IPS-18a (cell line): ENCODE measurements around the gene KCND3.

Experiments used
- H3K27ac ChIP-seq: one replicate; pipeline ENCODE4 v1.5.1; 2013; ENCODE audit warnings: low read length
- H3K27me3 ChIP-seq: one replicate; pipeline ENCODE4 v1.6.1; 2013; ENCODE audit warnings: mild to moderate bottlenecking, low read length; ENCODE audit not compliant: control insufficient read depth, insufficient read depth
- H3K36me3 ChIP-seq: one replicate; pipeline ENCODE4 v1.6.1; 2013; ENCODE audit warnings: low read depth, low read length; ENCODE audit not compliant: control insufficient read depth
- H3K4me1 ChIP-seq: one replicate; pipeline ENCODE4 v1.6.1; 2013; ENCODE audit warnings: low read depth, low read length; ENCODE audit not compliant: control insufficient read depth
- H3K4me3 ChIP-seq: one replicate; pipeline ENCODE4 v1.5.1; 2013; ENCODE audit warnings: low read length
- H3K9ac ChIP-seq: one replicate; pipeline ENCODE4 v1.6.1; 2013; ENCODE audit warnings: mild to moderate bottlenecking, low read length, moderate library complexity
- H3K9me3 ChIP-seq: one replicate; pipeline ENCODE4 v1.6.1; 2013; ENCODE audit warnings: low read depth, low read length; ENCODE audit not compliant: control insufficient read depth

KCND3 gene

DNA sequence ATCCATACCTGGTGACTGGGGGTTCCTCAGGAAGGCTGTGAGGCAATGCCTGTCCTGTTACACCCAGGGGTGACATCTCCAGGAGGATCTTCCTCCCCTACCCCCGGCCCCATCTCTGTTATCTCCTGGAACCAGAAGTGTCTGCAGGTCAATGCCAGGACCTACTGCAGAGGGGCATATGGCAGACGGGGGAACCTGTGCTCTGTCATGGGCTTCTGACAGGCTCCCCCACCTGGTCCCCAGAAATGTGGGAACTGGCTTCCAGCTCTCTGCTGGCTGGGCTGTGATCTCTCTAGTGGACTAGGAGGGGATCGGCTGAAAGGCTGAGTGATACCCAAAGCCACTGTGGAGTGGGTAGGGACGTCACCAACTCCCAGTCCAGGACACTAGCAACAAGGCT, 21.0 kb downstream of the KCND3 start:
- Histone ChIP-seq H3K4me3 (no peak overlapping the region), H3K9ac (no peak overlapping the region), H3K27me3 (no peaks in the 10 kb centered on the region), H3K36me3 (no peaks in the 10 kb centered on the region), H3K9me3 (no peaks in the 10 kb centered on the region), H3K27ac (no peak overlapping the region), H3K4me1 (peaks cover 10% of the 10 kb centered on the region)

DNA sequence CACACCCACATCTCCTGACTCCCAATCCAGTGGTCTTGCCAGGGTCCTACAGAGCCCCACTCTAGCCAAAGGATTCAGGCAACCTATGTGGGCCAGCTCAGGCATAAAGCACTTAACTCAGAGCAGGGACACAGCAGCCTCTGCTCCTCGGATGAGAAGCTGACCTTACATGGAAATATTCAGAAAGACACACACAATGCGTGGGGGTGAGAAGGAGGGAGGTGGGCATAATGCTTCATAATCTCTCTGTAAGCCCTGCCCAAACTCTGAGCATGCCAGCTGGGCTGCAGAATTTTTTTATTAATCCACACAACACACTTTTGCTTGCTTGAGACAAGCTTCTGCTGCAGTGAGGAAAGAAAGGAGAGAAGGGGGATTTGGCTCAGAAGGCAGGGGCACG, 21.6 kb downstream of the KCND3 start:
- H3K4me3 ChIP-seq: no peak overlapping the region
- H3K9me3 ChIP-seq: no peaks in the 10 kb centered on the region
- no peaks in the 10 kb centered on the region for H3K36me3 ChIP-seq
- H3K27ac ChIP-seq: no peak overlapping the region
- H3K4me1 ChIP-seq: peaks cover 10% of the 10 kb centered on the region
- no peaks in the 10 kb centered on the region for H3K27me3 ChIP-seq
- no peak overlapping the region for H3K9ac ChIP-seq

DNA sequence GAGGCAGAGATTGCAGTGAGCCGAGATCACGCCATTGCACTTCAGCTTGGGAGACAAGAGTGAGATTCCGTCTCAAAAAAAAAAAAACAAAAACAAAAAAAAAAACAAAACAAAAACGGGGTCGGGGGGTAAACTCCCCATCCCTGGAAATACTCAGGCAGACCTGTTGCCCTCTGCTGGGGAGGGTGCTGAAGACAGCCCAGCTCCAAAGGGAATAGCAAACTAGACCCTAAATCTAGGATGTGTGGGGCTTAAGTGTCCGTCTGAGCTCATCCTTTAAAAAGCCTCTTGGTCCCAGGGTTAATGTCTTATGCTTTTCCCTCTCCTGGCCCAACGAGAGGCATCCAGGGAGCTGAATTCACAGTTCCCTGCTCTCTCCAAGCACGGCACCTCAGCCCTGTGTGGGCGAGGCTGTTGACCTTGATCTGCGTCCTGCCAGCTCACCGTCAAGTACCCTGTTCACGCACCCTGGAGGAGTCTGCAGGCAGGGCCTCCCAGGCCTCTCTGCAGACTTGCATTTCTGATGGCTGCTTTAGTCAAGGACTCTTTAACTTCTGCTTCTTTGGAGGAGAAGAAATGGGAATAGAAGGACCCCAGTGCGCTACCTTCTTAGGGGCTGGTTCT, 22.3 kb downstream of the KCND3 start:
- Histone ChIP-seq H3K27ac (no peak overlapping the region), H3K27me3 (no peaks in the 10 kb centered on the region), H3K4me1 (peaks cover 10% of the 10 kb centered on the region), H3K9ac (no peak overlapping the region), H3K9me3 (no peaks in the 10 kb centered on the region), H3K4me3 (no peak overlapping the region), H3K36me3 (no peaks in the 10 kb centered on the region)

DNA sequence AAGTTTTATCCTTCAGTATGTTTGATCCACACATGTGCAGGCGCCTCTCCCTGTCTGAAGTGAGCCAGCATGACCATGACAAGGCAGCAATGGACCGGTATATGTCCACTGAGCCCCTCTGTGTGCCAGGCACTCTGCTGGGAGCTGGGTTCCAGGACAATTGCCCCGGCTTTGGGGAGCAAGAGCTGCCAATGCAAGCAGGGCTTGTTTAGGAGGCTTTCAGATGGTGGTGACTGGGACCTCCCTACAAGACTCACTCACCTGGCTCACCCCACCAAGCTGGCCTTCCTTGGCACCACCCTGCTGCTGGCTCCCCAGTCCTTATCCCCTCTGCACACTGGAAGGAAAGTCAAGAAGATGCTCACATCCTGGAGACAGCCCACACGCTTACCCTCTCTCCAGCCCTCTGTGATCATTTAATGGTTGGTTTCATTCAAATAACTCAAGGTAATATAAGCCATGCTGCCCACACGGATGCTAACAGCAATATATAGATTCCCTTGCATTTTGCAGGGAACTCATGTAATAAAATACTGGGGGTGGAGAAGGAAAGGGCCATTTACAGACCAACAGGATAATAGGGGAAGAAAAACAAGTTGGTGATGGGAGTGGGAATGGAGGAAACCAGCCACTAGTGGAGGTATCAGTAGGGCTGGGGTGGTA, 23.6 kb downstream of the KCND3 start:
- Histone ChIP-seq H3K27ac (no peak overlapping the region), H3K4me3 (no peak overlapping the region), H3K9ac (no peak overlapping the region), H3K36me3 (no peaks in the 10 kb centered on the region), H3K4me1 (peaks cover 10% of the 10 kb centered on the region), H3K9me3 (no peaks in the 10 kb centered on the region), H3K27me3 (no peaks in the 10 kb centered on the region)

DNA sequence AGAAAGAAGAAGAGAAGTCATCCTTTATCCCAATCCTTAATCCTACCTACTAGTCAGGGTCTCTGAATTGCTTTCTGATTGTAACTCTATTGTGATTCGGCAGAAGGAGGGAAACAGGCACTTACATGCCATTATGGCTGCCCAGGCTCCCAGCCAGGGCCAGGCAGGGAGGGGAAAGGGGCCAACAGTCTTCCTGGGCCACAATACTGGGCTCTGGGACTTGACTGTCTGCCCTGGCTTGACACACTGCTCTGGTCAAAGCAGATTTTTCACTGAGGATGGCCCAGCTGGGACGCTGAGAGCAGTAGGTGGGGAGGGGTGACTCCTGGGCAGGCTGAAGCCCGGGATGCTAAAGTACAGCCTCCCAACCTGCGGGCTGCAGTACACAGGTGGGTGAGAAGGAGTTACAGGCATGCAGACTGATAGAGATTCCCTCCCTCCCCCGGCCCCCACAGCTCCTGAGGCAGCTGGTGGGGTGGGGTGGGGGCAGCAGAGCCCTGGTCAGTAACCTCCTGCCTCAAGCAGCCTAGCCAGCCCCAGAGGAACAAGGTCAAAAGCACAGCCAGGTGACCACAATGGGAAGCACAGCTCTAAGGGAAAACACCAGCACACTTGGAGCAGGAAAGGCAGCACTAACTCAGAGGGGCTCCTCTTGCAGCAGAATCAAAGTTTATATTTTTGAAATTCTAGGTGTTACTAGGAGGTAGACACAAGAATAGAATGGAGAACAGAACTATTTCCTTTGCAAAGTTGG, 25.3 kb downstream of the KCND3 start:
- Histone ChIP-seq H3K4me1 (peaks cover 10% of the 10 kb centered on the region), H3K4me3 (no peak overlapping the region), H3K36me3 (no peaks in the 10 kb centered on the region), H3K27ac (no peak overlapping the region), H3K9me3 (no peaks in the 10 kb centered on the region), H3K9ac (no peak overlapping the region), H3K27me3 (no peaks in the 10 kb centered on the region)

DNA sequence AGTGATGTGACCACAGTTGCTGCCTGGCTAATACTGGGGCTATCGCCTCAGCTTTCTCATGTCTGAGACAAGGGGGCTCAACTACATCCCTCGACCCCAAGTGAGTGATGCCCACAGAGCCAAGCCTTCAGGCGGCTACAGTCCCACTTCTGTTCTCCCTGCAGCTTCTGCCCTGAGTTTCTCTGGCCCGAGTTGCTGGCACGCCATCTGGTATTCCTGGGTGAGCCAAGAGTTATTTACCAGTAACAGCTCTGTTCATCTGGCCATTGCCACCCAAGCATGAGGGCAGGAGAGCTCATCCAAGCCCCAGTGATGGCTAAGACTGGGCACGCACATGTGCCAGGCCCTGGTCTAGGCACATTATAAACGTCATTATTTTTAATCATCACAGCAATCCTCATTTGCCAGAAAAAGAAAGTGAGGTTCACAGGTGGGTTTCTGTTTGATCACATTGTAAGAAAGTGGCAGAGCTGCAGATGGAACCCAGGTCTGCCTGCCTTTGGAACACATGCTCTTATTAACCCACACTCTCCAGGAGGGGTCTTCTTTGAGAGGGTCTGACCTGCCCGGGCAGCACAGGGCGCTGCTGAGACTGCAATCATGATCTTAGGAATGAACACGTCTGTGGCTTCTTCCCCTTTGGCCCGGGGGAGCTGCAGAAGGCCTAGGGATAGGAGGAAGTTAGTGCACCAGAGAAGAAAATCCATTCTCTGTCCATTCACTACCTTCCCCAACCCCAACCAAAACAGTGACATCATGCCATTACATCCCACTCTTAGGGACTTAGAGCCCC, 27.5 kb downstream of the KCND3 start:
- H3K27ac ChIP-seq: no peak overlapping the region
- H3K36me3 ChIP-seq: no peaks in the 10 kb centered on the region
- H3K9ac ChIP-seq: no peak overlapping the region
- H3K9me3 ChIP-seq: no peaks in the 10 kb centered on the region
- no peak overlapping the region for H3K4me3 ChIP-seq
- H3K27me3 ChIP-seq: no peaks in the 10 kb centered on the region
- H3K4me1 ChIP-seq: peaks cover 10% of the 10 kb centered on the region

DNA sequence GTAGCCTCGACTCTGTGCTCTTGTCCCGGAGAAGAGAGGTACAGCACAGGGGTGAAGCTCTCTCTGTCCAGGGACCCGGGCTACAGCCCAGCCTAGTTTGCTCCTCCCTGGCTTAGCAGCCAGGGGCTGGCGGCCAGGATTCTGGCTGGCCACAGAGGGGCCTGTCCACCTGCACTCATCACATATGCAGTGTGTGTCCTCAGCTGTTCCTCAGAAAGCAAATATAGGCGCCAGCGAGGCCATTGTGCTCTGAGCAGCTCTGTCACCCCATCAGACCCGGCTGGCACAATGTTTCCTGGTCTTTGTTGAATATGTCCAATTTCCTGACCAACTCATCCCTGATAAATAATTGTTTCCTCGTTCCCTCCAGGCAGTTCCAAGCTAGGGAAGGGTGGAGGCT, 28.5 kb downstream of the KCND3 start:
- Histone ChIP-seq H3K4me1 (peaks cover 10% of the 10 kb centered on the region), H3K36me3 (no peaks in the 10 kb centered on the region), H3K9ac (no peak overlapping the region), H3K9me3 (no peaks in the 10 kb centered on the region), H3K27me3 (no peaks in the 10 kb centered on the region), H3K4me3 (no peak overlapping the region), H3K27ac (no peak overlapping the region)

DNA sequence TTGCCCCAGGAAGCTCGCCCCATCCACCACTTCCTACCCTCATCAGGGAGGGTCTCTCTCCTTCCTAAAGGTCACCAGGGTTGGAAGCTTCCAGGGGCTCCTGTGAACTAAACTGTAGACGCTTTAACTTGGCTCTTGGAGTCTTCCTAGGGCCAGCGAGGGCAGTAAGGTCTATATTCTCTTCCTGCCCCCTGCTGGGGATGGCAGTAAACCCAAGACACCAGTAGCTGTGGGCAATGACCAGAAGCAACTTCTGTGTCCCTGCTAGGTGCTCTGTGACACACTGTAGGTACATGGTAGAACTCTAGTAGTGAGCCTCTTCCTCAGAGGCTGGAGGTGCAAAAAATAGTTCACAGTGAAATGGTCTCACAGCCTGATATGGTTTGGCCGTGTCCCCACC, 30.0 kb downstream of the KCND3 start:
- Histone ChIP-seq H3K27me3 (no peaks in the 10 kb centered on the region), H3K27ac (no peak overlapping the region), H3K4me1 (peaks cover 7% of the 10 kb centered on the region), H3K9me3 (no peaks in the 10 kb centered on the region), H3K36me3 (no peaks in the 10 kb centered on the region), H3K9ac (no peak overlapping the region), H3K4me3 (no peak overlapping the region)

DNA sequence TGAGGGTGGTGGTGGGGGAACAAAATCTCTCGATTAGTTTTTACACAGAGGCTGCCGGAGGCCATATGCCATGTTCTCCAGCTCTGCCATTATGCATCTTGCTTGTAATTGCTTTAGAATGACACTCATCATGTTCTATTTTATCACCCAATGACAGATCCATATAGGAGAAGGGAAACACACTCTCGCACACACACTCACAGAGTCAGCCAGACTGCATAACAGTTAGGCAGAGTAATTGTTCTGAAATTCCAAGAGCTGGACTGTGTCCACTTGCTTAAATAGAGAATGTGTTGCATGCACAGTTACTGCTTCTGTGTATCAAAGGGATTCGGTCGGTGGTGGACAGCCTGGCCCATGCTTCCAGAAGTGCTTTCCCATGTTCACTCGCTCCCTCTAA, 30.6 kb downstream of the KCND3 start:
- H3K4me3 ChIP-seq: no peak overlapping the region
- no peaks in the 10 kb centered on the region for H3K9me3 ChIP-seq
- no peaks in the 10 kb centered on the region for H3K27me3 ChIP-seq
- no peaks in the 10 kb centered on the region for H3K36me3 ChIP-seq
- H3K9ac ChIP-seq: no peak overlapping the region
- H3K27ac ChIP-seq: no peak overlapping the region
- peaks cover 1% of the 10 kb centered on the region for H3K4me1 ChIP-seq

DNA sequence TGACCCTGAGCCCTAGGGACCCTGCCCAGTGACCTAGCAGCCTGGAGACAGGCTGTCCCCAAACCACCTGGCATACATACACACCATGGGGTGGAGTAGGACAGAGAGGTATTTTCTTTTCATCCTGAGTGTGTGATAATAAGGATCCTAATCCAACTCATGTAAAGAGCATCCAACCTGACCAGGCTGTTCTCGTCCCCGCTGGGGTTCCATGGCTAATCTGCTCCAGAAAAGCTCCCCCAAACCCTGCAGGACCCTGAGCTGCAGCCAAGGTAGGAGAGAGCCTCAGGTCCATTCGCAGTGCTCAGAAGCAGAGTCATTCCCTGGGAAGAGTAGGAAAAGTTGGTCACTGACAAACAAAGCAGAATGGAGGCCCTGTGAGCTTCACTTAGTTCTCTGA, 31.4 kb downstream of the KCND3 start:
- H3K4me1 ChIP-seq: no peaks in the 10 kb centered on the region
- H3K36me3 ChIP-seq: no peaks in the 10 kb centered on the region
- no peaks in the 10 kb centered on the region for H3K9me3 ChIP-seq
- H3K27ac ChIP-seq: no peak overlapping the region
- no peak overlapping the region for H3K4me3 ChIP-seq
- no peak overlapping the region for H3K9ac ChIP-seq
- H3K27me3 ChIP-seq: no peaks in the 10 kb centered on the region

DNA sequence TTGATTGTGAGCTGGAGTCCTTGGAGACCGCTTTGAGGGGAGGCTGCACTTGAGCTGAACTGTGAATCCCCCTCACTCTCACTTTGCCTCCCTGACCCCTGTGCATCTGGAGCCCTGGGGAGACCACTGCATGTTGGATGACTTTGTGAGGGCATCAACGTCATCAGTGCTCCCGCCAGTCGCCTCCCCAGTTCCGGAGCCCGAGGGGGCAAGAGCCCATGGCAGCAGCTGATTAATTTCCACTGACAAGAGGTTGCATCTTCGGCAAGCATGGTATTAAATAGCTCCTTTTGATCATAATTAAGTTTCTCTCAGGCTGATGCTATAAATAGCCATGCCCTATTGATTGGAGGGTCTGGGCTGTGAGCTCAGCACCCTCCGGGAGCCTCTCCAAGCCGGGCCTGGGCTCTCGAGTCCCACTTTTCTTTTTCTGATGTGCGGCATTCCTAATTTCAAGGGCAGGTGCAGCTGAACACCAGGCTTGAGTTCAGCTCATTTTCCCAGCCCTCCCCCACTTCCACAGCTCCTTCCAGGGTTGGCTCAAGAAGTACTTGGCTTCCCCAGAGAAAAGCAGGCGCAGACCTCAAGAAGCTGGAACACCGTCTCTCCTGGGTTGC, 33.2 kb downstream of the KCND3 start:
- H3K9ac ChIP-seq: no peak overlapping the region
- no peaks in the 10 kb centered on the region for H3K4me1 ChIP-seq
- H3K36me3 ChIP-seq: no peaks in the 10 kb centered on the region
- no peak overlapping the region for H3K4me3 ChIP-seq
- H3K27me3 ChIP-seq: no peaks in the 10 kb centered on the region
- no peaks in the 10 kb centered on the region for H3K9me3 ChIP-seq
- H3K27ac ChIP-seq: no peak overlapping the region
